GM18517 (cell line): Measurements from ENCODE around the gene C13orf46.

Source experiments
- ATAC-seq: cut with Tn5 transposase; IDR thresholded peaks from one replicate; pipeline ENCODE4 v1.9.1; 2021; ENCODE audit warnings: mild to moderate bottlenecking, moderate library complexity; ENCODE audit not compliant: unreplicated experiment

C13orf46 gene

DNA sequence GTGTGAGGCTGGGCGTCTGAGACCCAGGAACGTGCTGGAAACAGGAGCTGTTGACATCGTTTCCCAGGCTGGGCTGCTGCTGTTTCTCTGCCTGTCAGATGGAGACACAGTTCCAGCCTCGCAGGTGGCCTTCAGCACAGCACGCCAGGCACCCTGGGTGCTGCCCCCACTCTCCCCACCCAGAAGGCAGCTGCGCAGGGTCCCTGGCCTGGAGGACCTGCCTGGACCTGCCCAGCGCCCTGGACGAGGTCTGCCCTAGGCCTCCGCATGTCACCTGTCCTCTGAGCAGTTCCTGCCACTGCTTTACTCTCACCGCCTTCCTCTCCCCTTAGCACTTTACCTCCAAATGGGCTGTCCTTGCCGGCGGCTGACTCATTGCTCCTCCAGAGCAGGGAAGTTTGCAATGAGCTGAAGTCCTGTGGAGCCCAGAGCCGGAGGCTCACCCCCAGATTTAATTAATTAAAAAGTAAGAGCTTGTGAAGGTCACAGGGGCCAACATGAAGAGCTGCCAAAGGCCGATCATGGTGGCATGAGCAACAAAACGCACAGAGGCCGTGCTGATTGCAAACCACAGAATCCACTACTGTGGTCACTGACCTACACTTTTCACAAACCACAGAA lies 32.2 kb downstream of the C13orf46 start:
- no peak for ATAC-seq

DNA sequence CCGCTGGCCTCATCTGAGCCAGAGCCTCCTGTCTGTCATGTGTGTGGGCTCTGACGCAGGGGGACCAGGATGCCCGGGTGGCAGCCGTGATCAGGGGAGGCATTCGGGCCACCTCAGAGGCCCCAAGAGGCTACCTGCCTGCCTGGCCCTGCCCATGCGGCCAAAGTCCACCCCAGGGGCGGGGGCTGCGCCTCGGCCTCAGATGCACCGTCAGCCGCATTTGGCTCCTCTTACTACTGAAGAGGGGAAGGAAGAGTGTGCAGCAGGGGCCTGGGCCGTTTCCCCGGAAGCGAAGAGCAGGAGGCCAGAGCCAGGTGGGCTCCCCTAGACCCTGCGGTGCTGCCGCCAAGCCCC lies 34.0 kb downstream of the C13orf46 start:
- ATAC-seq, result no peak

DNA sequence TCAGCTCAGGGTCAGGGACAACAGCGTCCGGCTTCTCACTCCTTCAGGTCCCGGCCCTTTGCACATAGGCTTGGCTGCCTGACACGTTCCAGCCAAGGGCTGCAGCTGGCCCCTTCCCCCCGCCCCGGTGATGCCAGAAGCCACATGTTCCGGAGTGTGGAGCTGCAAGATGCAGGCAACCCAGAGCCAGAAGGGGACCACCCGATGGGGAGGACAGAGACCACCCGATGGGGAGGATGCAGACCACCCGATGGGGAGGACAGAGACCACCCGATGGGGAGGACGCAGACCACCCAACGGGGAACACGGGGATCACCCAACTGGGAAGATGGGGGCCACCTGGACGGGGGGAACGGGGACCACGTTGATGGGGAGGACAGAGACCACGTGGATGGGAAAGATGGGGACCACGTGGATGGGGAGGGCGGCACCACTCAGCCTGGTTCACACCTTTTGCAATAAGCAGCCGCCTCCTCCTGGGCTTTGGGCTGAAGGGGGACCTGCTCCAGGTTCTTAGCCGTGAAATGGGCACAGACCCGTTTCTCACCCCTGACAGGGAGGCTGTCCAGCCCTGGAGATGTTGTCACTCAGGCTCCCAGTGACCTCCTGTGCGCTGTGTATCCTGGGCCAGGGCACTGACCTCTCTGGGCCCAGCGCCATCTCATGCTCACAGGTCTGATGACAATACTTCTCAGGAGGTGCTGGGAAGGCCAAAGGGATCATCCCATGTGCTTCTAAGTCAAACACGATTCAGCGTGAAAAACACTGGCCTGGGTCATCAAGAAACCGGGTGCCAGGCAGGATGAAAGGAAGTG lies 34.5 kb downstream of the C13orf46 start:
- no peak for ATAC-seq

DNA sequence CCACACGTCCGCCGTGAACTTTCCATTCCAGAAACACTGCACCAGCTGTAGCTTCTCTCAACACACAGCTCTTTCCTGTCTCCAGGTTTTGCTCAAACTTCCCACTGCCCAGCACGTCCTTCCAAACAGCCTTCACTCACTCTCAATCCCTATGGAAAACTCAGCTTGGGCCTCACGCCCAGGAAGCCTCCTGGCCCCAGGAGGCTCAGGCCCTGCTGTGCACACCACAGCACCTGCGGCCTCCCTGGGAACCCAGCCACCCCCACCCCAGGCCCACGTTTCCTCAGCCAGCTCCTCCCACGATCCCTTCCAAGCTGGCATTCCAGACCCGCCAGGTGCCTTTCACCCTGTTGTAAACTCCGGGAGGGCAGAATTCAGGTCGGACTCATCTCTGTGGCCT lies 35.2 kb downstream of the C13orf46 start:
- no peak for ATAC-seq

DNA sequence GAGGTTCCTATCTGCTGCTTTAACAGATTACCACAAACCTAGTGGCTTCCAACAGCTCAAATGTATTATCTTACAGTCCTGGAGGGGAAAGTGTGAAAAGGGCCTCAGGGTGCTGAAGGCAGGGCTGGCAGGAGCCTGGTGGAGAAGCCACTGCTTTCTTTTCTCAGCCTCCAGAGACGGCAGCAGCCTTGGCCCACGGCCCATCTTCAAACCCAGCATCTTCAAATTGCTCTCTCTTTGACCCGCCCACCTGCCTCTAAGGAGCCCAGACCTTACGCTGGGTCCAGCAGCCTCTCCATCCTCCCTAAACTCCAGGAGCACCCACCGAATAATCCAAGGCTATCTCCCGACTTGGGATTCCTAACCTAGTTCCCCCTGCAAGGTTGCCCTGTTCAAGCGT lies 35.6 kb downstream of the C13orf46 start:
- ATAC-seq, result no peak

DNA sequence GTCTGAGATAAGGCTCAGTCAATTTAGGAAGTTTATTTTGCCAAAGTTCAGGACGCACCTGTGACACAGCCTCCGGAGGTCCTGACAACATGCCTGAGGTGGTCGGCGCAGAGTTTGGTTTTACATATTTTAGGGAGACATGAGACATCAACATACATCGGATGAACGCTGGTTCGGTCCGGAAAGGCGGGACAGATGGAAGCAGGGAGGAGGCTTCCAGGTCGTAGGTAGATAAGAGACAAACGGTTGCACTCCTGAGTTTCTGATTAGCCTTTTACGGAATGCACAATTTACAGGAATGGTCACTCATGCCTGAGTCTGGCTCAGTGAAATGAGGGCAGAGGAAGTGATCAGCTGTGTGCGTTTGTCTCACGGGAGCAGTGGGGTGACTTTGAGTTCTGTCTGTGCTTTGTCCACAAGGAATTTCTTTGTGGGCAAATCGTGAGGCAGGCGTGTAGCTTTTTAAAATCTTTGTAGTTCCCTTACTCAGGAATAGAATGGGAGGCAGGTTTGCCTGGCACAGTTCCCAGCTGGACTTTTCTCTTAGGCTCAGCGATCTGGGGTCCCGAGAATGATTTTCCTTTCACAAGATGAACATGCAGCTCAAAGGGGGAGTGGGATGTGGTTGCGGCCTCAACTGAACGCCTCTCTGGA lies 36.2 kb downstream of the C13orf46 start:
- no peak for ATAC-seq

DNA sequence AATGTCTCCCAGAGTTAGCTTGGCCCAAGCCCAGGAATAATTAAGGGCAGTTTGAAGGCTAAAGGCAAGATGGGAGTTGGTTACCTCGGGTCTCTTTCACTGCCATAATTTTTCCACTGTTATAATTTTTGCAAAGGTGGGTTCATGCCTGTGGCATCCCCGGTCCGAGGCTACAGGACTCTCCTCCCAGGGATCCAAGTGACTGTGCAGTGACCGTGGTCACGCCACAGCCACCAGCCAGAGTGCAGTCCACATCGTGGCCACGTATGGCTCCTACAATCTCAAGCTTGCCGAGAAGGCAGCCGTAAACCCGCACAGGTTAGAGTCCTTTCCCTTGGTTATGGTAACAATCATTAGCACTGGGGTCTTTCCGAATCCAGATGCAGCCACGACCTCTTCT lies 36.8 kb downstream of the C13orf46 start:
- ATAC-seq, result no peak

DNA sequence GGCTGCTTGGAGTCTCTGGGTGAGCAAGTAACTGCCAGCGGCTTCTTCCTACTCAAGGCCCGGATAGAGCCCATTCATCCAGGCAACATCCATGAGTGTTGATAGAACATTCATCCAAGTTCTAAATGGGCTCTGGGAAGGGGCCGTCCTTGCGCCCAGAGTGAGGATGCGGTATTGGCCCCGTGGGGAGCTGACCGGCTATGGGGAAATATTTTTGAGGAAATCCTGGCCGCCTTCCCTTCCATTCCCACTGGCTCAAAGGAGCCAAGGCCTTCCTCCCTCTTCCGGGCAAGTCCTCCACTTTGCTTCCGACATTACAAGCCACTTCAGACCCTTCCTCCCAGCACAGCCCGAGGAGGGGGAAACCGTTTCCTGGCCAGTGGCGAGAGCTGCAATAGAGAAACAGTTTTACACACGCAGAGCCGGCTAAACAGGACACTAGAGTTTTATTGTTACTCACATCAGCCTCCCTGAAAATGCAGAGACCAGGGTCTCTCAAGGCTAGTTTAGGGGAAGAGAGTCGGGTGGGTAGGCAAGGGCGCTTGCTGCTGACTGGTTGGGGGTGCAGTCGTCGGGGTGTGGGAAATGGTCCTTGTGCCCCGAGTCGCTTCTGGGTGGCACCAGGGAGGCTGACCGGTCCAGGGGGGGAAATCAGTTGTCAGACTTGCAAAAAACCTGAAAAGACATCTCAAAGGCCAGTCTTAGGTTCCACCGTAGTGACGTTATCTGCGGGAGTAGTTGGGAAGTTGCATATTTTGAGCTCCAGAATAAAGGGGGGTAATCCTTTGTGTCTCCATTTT lies 37.5 kb downstream of the C13orf46 start:
- no peak for ATAC-seq

DNA sequence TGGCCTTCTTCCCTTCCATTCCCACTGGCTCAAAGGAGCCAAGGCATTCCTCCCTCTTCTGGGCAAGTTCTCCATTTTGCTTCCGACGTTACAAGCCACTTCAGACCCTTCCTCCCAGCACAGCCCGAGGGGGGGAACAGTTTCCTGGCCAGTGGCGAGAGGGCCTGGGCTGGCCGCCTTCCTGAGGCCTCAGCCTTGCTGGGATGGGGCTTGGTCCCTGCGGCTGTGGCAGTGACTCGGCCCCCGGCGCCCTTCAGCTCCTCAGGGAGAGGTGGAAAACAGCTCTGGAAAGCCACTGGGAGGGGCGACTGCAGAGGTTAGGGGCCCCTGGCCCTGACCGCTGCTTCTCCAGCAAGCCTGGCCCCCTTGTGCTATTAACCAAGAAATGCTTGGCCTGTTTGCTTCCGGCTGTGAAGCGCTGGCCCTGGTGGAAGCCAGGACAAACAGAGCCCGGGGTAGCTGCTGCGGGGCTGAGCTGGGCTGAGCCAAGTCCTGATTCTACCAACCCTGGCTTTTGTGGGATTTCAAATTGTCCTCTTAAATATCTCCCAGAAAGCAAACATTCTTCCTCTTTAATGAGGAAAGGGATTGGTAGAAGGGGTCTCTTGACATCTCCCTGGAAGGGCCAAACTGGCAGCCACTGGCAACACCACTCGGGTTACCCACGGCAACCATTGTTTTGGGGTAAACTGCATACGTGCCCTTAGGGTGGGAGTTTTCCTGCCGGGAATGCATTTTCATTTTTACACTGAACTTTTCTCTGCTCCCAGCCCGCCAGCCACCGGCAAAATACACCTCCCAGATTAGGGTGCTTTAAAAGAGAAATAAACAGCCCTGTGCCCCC lies 38.7 kb downstream of the C13orf46 start:
- no peak for ATAC-seq

DNA sequence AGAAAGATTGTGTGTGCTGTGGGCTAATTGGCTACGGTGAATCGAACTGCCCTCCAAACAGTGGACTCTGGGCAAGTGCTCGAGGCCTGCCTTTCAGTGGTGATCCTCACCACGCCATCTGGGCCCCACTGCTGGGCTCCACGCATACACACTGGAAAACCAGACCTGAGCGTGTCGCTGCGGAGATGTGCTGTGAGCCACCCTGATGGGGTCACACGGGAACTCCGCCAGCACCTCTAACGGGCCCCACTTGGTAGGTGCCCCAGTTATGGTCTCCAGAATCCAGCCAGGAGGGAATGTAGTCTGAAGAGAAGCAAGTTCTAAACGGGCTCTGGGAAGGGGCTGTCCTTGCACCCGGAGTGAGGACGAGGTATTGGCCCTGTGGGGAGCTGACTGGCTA lies 39.3 kb downstream of the C13orf46 start:
- ATAC-seq, result no peak

DNA sequence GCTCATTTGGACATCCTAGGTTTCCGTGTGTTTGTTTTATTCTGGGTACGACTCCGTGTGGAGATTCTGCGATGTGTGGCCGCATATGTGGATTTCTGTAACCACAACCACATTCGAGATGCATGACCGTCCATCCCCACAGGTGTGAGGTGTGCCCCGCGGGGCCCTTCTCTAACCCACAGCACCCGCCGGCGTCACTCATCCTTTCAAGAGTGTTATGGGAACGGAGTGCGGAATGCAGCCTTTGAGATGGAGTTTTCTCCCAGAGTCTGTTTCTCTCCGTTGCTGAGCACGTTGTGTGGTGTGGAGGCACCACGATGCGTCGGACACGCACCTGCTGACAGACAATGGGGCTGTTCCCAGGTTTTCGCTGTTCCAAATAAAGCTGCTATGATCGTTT lies 40.0 kb downstream of the C13orf46 start:
- no peak for ATAC-seq

DNA sequence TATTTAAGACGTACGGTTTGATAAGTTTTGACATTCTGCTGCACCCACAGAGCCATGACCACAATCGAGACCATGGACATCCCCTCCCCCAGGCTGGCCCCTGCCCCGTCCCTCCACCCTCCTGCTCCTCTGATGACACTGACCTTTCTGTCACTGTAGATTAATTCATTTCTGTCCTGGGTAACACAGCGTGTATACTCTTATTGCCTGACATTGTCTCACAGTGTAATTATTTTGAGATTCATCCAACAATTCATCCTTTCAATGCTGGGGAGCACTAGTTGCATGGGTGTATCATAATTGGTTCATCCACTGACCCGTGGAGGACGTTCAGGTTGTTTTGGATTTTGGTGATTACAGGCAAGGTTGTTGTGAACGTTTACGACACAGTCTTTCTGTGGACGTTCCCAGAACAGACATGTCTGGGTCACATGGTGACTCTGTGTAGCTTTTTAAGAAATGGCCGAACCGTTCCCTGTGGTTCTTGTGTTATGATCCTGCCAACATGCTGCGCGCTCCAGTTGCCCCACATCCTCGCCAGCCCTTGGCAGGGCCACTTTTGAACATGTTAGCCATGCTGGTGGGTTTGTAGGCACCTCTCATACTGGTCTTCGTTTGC lies 41.9 kb downstream of the C13orf46 start:
- no peak for ATAC-seq

DNA sequence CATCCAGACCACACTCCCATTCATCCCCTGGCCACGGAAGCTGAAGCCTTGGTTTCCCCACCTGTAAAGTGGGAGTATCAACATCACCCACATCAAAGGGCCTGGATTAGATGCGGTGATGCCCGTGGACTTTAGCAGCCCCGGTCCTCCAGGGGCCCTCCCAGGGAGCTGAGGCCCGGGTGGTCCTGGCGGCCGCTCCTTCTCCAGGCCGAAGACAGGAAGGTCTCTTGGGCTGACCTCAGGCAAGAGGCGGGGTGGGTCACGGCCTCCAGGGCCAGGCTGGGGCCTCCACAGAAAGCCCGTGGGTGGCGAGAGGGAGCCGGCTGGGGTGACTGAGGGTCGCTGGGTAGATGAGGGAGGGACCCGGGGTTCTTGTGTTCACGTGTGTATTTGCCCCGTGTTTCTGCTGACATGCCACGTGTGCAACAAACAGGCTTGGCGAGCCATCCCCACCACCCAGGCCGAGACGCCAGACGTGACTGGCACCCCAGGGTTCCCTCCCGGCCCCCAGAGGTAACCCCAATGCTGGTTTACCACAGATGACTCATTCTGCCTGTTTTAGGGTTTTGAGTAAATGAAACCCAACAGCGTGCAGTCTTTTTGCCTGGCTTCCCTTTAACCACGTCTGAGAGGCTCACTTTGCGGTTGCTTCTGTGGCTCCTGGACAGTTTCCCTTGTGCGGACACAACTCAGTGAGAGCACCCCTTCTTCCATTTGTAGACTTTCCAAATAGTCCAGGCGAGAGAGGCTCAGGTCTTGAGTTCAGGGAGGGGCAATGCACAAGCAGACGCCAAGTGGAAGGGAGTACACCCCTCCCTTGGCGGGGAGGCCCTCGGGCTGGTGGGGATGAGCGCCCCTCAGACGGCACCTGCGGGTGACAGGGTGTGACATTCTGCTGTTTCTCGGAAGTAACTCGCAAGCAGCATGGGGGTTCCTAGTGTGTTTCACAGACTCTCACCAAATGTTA lies 42.9 kb downstream of the C13orf46 start:
- ATAC-seq, result no peak

DNA sequence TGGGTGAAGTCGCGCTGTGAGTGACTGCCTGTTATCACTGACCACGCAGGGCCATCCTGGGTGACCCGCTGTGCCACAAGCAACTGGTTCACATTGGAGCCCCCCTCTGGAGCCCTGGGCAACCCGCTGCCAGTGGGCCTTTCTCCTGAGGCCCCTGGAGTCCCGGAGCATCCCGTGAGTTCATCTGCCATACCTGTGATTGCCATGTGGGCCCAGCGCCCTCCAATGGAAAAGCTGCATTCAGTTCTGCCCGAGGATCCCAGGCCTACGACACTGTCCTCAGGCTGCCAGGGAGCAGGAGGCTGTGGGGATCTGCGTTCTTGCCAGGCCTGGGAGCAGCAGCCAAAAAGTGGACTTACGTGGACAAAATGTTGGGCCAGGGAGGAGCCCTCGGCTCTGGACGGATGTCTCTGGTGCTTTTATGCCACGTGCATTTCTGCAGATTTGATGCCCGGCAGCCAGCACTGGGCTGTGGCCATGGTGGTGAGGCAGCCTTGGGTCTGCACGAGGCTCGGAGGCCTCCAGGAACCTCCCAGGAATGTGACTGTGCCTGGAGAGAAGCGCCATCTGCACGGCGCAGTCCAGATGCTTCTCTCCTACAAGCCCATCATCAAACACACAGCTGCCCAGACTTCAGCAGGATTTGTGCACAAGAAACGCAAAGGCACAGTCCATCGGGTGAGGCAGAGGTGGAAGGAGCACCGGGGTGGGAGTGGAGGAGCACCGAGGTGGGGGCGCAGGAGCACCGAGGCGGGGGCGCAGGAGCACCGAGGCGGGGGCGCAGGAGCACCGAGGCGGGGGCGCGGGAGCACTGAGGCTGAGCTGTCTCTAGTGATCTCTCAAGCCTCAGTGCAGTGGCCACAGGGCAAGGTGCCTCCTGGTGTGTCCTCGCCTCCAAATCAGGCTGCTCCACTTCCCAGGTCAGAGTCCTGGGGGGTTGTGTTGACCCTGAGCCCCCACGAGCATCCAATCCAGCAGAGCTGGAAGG lies 44.0 kb downstream of the C13orf46 start:
- ATAC-seq, result no peak

DNA sequence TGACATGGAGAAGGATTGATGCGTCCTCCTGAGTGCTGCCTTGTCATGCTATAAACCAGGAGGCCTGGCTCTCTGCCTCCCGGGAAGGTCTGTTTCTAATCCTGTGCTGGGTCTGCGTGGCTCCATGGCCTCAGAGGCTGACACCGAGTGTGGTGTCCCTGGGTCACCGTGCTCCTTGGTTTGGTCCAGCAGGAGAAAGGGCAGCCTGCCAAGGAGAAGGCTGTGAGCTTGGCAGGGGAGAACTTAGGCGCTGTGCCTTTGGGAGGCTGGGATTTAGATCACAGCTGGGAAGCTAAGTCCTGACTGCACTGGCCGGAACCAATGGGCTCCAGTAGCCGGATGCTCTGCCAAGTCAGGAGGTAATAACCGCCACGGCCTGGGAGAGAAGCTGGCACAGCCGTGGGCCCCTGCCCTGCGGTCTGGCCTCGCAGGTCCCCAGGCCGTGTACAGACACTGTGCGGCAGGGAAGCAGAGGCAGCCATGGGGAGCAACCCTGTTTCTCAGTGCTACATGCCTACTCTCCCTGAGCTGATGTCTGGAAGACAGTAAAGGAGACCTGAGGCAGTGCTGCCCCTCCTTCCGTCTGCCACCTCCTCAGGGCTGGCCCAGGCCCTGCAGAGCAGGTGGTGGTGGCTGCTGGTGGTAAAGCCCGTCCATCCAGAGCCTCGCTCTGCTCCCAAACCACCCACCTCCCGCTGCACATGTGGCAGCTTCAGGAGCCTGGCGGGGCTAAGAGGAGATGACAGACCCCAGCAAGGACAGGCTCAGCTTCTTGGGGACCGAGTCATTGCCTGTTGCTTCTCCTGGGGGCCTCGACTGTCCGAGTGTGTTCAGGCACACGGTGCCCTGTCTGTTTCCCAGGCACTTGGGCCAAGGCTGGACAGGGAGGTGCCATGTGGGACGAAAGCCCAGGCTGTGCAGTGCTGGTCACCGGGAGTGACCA lies 44.9 kb downstream of the C13orf46 start:
- no peak for ATAC-seq

DNA sequence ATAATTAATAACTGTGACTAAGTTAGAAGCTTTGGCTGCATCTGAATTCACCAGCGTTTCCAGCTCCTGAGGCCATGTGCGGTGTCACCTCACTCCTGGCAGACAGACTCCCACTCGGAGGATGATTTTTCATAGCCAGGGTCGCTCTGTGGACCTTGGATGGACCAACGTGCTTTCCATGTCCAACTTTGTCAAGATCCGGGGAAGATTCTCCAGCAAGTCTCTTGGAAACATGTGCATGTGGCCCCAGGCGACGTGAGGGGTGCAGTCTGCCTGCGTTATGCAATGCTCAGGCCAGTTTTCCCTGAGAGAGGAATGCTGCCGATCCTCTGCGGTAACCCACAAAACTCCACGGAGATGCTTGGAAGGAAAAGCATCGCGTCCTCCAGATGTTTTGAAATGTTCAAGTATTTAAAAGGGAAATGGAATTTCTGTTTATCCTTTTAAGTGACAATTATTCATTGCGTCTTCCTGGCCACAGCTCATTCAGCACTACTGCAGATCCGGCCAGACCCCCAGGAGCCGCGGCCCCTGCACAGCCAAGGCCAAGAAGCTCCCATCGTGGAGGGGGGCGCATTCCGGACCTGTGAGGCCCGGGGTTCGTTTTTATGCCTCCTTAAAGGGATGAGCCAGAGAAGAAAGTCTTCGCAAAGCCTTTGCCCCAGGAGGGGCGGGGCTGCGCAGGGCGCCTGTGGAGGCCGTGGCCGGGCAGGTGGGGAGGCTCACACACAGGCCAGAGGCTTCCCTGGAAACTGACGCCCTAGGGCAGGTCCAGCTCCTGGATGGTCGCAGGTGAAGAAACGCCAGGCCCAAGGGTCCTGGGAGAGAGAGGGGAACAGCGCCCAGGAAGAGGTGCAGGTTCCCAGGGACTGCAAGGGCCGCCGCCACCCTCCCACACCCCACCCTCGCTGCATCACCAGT lies 46.0 kb downstream of the C13orf46 start:
- ATAC-seq, result no peak
